Rectal smooth muscle tissue (tissue), 1 donor: ENCODE data around the gene GPR171.
"Not testable (repeated sequence)": the region's sequence is repeated elsewhere in the genome, so short reads cannot be mapped to it uniquely, and the experiment has no call there.

Experiments
- H3K27ac ChIP-seq: one replicate; pipeline ENCODE4 v1.7.0; 2013; ENCODE audit warnings: low read depth, low read length, inconsistent platforms
- H3K27me3 ChIP-seq: one replicate; pipeline ENCODE4 v1.7.0; 2013; ENCODE audit warnings: low read length; ENCODE audit not compliant: control insufficient read depth, insufficient read depth
- H3K36me3 ChIP-seq: one replicate; pipeline ENCODE4 v1.7.0; 2013; ENCODE audit warnings: low read length; ENCODE audit not compliant: control insufficient read depth, insufficient read depth
- H3K4me1 ChIP-seq: one replicate; pipeline ENCODE4 v1.7.0; 2013; ENCODE audit warnings: low read length; ENCODE audit not compliant: control insufficient read depth, insufficient read depth
- H3K4me3 ChIP-seq: one replicate; pipeline ENCODE4 v1.7.0; 2013; ENCODE audit warnings: low read length
- H3K9ac ChIP-seq: one replicate; pipeline ENCODE4 v1.7.0; 2013; ENCODE audit warnings: low read length

GPR171 gene

DNA sequence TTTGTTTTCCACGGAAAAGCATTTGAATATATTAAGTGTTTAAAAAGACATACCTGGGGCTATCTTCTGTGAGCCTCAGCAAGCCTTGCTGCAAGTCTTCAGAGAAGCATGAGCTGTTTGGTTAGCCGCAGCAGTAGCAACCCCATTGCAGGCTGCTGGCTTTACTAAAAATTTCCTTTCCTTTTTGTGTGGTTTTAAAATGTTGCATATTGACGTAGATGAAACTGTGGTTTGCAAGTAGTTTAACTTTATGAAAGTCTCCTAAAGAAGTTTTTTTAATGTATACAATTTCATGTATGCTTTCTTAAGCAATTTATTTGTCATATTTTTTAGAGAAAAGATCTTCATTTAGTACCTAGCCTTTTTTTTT is at the start of gene GPR171:
TSS of gene GPR171 (minus strand) at position 166 of the 370 bp plus-strand sequence. CDS start 3,830 bp downstream, outside the sequence.
- no peak within 1 kb of the TSS for H3K9ac ChIP-seq
- H3K27ac ChIP-seq: no peak within 1 kb of the TSS
- H3K27me3 ChIP-seq: no peaks in the 10 kb centered on the region
- no peak within 1 kb of the TSS for H3K4me3 ChIP-seq
- H3K36me3 ChIP-seq: no peaks in the 10 kb centered on the region
- H3K4me1 ChIP-seq: no peaks in the 10 kb centered on the region

- peaks cover 9% of the 10 kb centered on the region for H3K4me1 ChIP-seq
- no peak overlapping the region for H3K27ac ChIP-seq
- H3K36me3 ChIP-seq: no peaks in the 10 kb centered on the region
- no peak overlapping the region for H3K4me3 ChIP-seq
- H3K9ac ChIP-seq: no peak overlapping the region
- no peaks in the 10 kb centered on the region for H3K27me3 ChIP-seq
Observed at GRCh38 chr3:151248772-151249337, 45.8 kb upstream of the GPR171 start.

- H3K36me3 ChIP-seq, H3K4me3 ChIP-seq, H3K27ac ChIP-seq, H3K4me1 ChIP-seq, H3K9ac ChIP-seq, H3K27me3 ChIP-seq: not testable (repeated sequence)
Observed at GRCh38 chr3:151242006-151242405, 39.0 kb upstream of the GPR171 start.

GRCh38 chr3:151236736-151237135 is 33.7 kb upstream of the GPR171 start:
- Histone ChIP-seq H3K36me3 (no peaks in the 10 kb centered on the region), H3K9ac (no peak overlapping the region), H3K4me3 (no peak overlapping the region), H3K27me3 (no peaks in the 10 kb centered on the region), H3K4me1 (peaks cover 19% of the 10 kb centered on the region), H3K27ac (no peak overlapping the region)

DNA sequence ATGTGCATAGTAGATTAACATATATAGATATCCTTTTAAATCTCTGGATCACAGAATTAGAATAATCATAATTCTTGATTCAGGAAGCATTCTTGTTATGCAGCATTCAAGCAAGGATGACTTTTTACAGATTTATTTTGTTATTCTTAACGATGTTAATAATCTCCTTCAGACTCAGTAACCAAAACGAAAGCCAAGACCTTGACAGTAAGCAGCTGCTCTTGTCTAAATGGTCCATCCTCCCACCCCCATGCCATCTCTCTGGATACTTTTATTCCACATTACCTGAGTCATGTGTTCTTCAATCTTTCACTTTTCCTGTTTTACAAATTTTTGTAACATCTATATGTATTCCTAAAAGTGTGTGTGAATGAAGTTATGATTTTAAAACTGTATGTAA is 33.3 kb upstream of the GPR171 start:
- Histone ChIP-seq H3K36me3 (no peaks in the 10 kb centered on the region), H3K4me1 (peaks cover 19% of the 10 kb centered on the region), H3K27me3 (no peaks in the 10 kb centered on the region), H3K4me3 (no peak overlapping the region), H3K9ac (no peak overlapping the region), H3K27ac (peak overlapping the region; percentile 10)

DNA sequence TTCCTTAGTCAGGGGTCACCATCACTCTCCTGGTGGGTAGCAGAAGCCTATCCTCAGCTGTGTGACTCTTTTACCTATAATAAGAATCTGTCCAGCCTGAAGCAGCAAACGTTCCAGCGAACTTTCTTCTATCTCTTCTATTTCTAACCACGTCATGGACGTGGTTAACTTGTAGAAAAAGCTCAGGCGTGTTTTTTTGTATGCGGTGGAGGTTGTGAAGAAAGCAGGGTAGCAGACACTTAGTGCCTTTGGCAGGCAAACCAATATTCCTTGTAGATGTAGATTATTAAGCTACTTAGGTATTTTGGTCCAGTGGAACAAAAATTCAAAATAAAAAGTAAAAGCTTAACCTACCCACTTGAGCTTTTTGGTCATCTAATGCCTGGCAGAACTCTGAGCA is 31.8 kb upstream of the GPR171 start:
- H3K4me1 ChIP-seq: peaks cover 19% of the 10 kb centered on the region
- H3K27ac ChIP-seq: peak overlapping the region; percentile 25
- H3K9ac ChIP-seq: no peak overlapping the region
- no peak overlapping the region for H3K4me3 ChIP-seq
- no peaks in the 10 kb centered on the region for H3K36me3 ChIP-seq
- H3K27me3 ChIP-seq: no peaks in the 10 kb centered on the region

DNA sequence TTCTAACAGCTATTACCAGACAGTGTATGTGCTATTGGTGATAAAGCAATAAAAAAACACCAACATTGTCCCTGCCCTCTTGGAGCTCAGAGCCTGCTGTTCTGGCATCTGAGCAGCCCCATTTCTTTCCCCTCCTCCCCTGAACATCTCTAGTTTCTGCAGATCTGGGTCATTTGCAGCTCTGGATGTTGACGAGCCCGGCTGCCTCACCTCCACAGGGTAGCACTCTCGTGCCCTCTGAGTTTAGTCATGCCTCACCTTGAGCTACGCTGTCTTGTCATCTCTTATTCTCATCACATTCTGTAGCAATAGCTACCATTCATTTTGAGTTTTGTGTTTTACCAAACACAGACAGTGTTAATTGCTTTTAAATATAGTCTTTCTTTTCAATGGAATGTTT is 30.0 kb upstream of the GPR171 start:
- Histone ChIP-seq H3K27me3 (no peaks in the 10 kb centered on the region), H3K4me1 (peaks cover 27% of the 10 kb centered on the region), H3K4me3 (no peak overlapping the region), H3K9ac (no peak overlapping the region), H3K27ac (no peak overlapping the region), H3K36me3 (no peaks in the 10 kb centered on the region)

DNA sequence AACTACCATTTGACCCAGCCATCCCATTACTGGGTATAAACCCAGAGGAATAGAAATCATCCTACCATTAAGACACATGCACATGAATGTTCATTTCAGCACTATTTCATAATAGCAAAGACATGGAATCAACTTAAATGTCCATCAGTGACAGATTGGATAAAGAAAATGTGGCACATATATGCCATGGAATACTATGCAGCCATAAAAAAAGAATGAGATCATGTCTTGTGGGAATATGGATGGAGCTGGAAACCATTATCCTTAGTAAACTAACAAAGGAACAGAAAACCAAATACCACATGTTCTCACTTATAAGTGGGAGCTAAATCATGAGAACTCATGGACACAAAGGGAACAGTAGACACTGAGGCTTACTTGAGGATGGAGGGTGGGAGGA is 29.4 kb upstream of the GPR171 start:
- H3K4me3 ChIP-seq, H3K27ac ChIP-seq, H3K27me3 ChIP-seq, H3K9ac ChIP-seq, H3K36me3 ChIP-seq: not testable (repeated sequence)
- H3K4me1 ChIP-seq: peaks cover 29% of the 10 kb centered on the region

GRCh38 chr3:151230646-151231045 is 27.6 kb upstream of the GPR171 start:
- Histone ChIP-seq H3K27ac (no peak overlapping the region), H3K27me3 (no peaks in the 10 kb centered on the region), H3K9ac (no peak overlapping the region), H3K36me3 (no peaks in the 10 kb centered on the region), H3K4me3 (no peak overlapping the region), H3K4me1 (peaks cover 20% of the 10 kb centered on the region)

DNA sequence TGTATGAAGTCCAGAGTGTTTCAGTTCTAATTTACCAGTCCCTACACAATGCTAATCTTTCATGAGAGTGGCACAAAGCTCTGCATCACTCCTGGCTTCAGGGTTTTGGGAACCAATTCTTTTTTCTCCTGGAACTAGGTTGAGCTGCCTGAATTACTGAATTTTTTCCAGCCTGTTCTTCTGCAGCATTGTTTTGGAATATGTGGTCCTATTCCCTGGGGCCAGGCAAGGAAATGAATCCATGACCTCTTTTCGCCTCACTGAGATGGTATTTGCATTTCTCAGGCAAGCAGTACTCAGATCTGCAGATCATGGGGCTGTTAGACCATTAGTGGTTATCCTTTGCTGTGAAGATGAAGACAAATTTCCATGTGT is 25.6 kb upstream of the GPR171 start:
- Histone ChIP-seq H3K27me3 (no peaks in the 10 kb centered on the region), H3K36me3 (no peaks in the 10 kb centered on the region), H3K4me3 (no peak overlapping the region), H3K9ac (no peak overlapping the region), H3K27ac (no peak overlapping the region), H3K4me1 (peaks cover 10% of the 10 kb centered on the region)

- H3K27me3 ChIP-seq: no peaks in the 10 kb centered on the region
- no peak overlapping the region for H3K9ac ChIP-seq
- H3K36me3 ChIP-seq: no peaks in the 10 kb centered on the region
- no peak overlapping the region for H3K27ac ChIP-seq
- peaks cover 10% of the 10 kb centered on the region for H3K4me1 ChIP-seq
- no peak overlapping the region for H3K4me3 ChIP-seq
Observed at GRCh38 chr3:151227807-151228665, 25.0 kb upstream of the GPR171 start.

DNA sequence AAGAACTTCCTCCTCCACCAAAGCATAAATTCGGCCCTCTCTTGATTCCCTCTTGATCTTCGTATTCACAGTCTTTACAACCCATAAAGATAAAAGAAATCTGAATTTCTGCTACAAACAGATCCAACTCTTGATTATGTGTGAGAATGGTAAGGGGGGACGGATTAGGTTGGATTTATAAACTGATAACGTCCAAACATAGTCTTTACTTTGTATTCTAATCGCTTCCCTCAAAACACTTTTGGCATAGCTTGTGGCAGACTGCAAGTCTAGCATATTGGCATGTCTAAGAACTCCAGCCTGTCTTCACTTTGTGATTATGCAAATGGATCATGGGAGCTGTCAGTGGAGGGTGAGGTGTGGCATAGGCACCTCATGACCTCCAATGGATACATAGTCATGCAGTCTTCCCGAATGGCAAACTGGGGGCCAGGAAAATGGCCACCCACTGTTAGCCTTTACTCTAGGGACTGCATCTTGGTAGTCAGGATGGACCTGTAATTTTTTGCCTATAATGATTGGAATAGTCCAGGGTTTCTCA is 24.3 kb upstream of the GPR171 start:
- H3K27me3 ChIP-seq: no peaks in the 10 kb centered on the region
- H3K4me3 ChIP-seq: no peak overlapping the region
- no peaks in the 10 kb centered on the region for H3K36me3 ChIP-seq
- peaks cover 10% of the 10 kb centered on the region for H3K4me1 ChIP-seq
- no peak overlapping the region for H3K27ac ChIP-seq
- H3K9ac ChIP-seq: no peak overlapping the region

GRCh38 chr3:151226825-151227224 is 23.8 kb upstream of the GPR171 start:
- Histone ChIP-seq H3K27me3 (no peaks in the 10 kb centered on the region), H3K27ac (no peak overlapping the region), H3K36me3 (no peaks in the 10 kb centered on the region), H3K9ac (no peak overlapping the region), H3K4me3 (no peak overlapping the region), H3K4me1 (peaks cover 10% of the 10 kb centered on the region)
